D341Med (cell line): ENCODE measurements around the gene FASTKD1.
"Not testable (repeated sequence)": the region's sequence is repeated elsewhere in the genome, so short reads cannot be mapped to it uniquely, and the experiment has no call there.

Source experiments
- DNase-seq: peaks from one replicate; pipeline ENCODE4 v3.0.0; 2012; ENCODE audit warnings: low spot score

Gene FASTKD1, protein sequence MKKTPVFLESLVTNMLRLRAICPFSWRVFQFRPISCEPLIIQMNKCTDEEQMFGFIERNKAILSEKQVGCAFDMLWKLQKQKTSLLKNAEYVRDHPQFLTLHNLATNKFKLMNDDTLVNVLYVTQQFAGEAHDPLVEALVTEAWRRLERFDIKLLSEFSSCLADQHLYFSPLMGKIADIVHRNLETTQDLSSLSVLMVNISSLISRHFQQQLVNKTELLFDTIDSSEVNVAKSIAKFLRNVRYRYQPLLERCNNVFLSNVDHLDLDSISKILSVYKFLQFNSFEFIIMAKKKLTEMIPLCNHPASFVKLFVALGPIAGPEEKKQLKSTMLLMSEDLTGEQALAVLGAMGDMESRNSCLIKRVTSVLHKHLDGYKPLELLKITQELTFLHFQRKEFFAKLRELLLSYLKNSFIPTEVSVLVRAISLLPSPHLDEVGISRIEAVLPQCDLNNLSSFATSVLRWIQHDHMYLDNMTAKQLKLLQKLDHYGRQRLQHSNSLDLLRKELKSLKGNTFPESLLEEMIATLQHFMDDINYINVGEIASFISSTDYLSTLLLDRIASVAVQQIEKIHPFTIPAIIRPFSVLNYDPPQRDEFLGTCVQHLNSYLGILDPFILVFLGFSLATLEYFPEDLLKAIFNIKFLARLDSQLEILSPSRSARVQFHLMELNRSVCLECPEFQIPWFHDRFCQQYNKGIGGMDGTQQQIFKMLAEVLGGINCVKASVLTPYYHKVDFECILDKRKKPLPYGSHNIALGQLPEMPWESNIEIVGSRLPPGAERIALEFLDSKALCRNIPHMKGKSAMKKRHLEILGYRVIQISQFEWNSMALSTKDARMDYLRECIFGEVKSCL

GRCh38 chr2:169573160-169573973 is at the start of gene FASTKD1:
Gene FASTKD1, minus strand, starts transcription at chr2:169573865. Its CDS starts 1,836 bp downstream, at chr2:169572029.
- DNase-seq = peak; percentile 87

GRCh38 chr2:169623235-169623634 is 49.6 kb upstream of the FASTKD1 start:
- no peak for DNase-seq

DNA sequence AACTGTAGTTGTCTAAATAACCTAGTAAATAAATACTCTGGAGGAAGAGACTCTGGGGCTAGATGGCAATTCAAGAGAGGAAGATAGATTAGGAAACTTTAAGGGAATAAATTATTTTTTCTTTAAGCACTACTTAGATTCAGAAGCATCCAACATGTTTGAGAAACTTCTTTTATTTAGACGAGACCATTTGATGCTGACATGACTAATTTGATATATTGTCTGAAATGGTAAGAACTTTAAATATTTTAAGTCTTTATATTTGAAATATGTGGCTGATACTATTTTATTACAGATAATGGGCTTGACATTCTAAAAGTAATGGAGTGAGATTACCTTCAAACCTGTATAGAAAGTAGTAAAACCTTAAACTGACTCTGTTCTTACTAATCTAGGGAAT is 46.8 kb upstream of the FASTKD1 start:
- DNase-seq = no peak

GRCh38 chr2:169619946-169620345 is 46.3 kb upstream of the FASTKD1 start:
- DNase-seq = no peak

GRCh38 chr2:169615982-169616381 is 42.3 kb upstream of the FASTKD1 start:
- not testable (repeated sequence) for DNase-seq

GRCh38 chr2:169613876-169614275 is 40.2 kb upstream of the FASTKD1 start:
- no peak for DNase-seq

GRCh38 chr2:169609264-169609663 is 35.6 kb upstream of the FASTKD1 start:
- DNase-seq = no peak

DNA sequence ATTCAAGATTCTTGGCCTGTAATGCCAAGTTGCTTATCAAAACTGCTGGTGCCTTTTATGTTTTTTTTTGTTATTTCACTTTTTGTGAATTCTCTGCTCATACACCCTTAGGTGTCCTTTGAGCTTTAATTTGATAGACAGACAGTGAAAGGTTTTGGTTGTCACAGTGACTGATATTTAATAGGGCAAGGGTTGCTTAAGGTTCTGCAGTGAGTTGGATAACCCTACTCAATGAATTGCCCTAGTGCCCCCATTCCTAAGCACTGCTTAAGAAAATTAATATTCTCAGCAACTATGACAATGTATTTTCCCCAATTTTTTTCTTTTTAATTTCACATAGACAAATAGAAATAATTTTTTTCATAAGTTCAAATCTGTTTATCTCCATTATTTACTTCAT is 25.9 kb upstream of the FASTKD1 start:
- DNase-seq = no peak

DNA sequence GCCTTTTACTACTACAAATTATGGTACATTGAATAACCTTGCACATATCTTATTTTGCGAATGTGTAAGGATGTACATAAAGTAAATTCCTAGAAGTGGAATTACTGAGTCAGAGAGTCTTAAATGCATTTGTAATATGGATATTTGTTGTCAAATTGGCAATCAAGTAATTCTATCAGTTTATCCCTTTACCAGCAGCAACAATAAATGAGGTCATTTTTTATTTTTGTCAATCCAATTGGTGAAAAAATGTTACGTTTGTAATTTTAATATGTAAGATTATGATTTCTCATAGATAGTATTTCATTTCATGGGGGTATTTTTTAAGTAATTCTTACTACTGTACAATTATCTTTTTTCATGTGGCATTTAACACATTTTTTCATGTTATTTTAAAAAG is 25.3 kb upstream of the FASTKD1 start:
- DNase-seq = no peak

DNA sequence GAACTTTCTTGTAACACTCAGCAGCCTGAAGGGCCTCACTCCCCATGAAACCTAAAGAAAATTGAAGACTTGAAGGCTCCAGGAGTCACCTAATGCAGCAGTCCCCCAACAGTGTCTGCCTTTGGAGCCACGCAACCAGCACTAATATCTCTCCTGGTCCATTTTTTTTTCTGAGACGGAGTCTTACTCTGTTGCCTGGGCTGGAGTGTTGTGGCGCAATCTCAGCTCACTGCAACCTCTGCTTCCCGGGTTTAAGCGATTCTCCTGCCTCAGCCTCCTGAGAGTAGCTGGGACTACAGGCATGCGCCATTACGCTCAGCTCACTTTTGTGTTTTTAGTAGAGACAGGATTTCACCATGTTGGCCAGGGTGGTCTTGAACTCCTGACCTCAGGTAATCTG is 22.9 kb upstream of the FASTKD1 start:
- not testable (repeated sequence) for DNase-seq

DNA sequence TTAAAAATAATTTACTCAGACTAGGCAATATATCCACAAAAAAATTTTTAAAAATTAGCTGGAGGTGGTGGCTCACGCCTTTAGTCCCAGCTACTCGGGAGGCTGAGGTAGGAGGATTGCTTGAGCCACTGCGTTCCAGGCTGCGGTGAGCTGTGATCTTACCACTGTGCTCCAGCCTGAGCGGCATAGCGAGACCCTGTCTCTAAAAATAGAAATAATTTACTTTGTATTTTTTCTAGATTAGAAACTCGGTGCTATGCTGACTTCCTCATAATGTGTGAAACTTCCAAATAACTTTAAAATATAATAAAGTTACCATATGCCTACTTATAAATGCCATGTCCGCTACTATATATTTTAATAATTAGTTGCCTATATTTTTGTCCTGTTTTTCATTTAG is 17.1 kb upstream of the FASTKD1 start:
- DNase-seq = no peak

- no peak for DNase-seq
Observed at GRCh38 chr2:169585673-169586072, 12.0 kb upstream of the FASTKD1 start.

DNA sequence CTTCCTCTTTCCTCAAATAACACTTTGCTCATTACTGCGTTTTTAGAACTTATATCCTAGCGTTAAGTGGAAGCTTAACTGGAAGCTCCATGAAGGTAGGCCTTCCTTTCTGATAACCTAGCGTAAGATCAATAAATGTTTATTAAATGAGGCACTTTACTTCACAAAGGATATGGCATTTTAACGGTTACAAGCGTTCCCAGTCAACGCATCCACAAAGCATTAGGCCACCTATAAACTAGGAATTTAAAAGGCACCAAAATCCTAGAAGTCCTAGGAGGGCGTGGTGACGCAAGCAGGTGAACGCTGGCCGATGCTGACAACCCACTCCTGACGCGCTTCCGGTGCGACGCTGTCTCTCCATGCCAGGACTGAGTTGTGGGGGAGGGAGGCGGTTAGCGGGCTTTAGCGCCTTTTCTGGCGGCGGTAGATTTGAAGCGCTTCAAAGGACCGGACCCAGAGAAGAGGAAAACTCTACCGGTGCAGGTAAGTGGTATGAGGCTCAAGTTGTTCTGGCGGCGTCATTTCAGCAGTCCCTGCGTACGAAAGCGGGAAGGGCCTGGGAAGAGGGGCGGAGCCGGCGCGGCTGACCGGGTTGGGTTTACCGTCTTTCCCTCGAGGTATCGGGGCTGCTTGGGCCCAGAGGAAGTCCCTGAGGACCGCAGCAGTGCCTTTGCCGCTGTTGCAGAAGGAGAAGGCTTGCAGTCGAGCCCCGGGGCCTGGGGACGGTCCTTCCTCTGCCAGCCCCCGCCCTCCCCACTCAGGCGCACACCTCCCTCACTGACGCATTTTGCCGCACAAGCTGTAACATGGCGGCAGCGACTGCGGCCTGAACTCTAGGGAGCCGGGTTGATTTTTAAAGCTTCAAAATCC is 10.6 kb upstream of the FASTKD1 start, which contains the start of gene PPIG:
TSS of gene PPIG (plus strand) at position 347 of the 873 bp plus-strand sequence. CDS start 19,691 bp downstream, outside the sequence.
- peak; percentile 90 for DNase-seq

DNA sequence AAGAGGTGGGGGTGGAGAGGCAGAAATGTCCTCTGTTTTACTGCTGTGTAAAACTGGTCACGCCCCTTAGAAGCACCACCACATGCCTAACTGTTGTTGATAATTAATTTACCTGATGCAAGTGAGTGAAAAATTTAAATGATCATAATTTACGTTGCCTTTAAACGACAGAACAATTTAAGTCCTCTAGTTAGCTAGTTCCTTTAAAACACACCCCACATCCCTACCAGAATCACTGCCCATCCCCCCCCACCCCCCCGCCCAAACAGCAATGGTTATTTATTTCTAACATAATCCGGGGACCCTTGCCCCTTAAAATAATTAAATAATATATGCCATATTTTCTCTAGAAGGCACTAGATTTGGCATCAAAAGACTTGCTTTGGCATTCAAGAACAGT is 9.9 kb upstream of the FASTKD1 start:
- DNase-seq = no peak

DNA sequence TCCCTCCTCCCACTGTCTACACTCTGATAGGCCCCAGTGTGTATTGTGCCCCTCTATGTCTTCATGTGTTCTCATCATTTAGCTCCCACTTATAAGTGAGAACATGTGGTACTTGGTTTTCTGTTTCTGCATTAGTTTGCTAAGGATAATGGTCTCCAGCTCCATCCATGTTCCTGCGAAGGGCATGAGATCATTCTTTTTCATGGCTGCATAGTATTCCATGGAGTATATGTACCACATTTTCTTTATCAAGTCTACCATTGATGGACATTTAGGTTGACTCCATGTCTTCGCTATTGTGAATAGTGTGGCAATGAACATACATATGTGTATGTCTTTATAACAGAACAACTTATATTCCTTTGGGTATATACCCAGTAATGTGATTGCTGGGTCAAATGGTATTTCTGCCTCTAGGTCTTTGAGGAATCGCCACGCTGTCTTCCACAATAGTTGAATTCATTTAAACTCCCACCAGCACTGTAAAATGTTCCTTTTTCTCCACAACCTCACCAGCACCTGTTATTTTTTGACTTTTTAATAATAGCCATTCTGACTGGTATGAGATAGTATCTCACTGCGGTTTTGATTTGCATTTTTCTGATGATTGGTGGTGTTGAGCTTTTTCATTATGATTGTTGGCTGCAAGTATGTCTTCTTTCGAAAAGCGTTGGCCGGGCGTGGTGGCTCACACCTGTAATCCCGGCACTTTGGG is 9.0 kb upstream of the FASTKD1 start:
- DNase-seq = not testable (repeated sequence)

GRCh38 chr2:169579044-169579443 is 5.4 kb upstream of the FASTKD1 start:
- no peak for DNase-seq

- DNase-seq = not testable (repeated sequence)
Observed at GRCh38 chr2:169575264-169575663, 1.6 kb upstream of the FASTKD1 start.

DNA sequence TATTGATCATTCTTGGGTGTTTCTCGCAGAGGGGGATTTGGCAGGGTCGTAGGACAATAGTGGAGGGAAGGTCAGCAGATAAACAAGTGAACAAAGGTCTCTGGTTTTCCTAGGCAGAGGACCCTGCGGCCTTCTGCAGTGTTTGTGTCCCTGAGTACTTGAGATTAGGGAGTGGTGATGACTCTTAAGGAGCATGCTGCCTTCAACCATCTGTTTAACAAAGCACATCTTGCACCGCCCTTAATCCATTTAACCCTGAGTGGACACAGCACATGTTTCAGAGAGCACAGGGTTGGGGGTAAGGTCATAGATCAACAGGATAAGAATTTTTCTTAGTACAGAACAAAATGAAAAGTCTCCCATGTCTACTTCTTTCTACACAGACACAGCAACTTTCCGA is 874 bp upstream of the FASTKD1 start:
- not testable (repeated sequence) for DNase-seq

- no peak for DNase-seq
Observed at GRCh38 chr2:169573974-169574299, 272 bp upstream of the FASTKD1 start.

GRCh38 chr2:169572821-169573159 is 875 bp downstream of the FASTKD1 start:
- no peak for DNase-seq

GRCh38 chr2:169572189-169572588 is 1.5 kb downstream of the FASTKD1 start:
- no peak for DNase-seq
